Measurements from ENCODE around the gene GPR139.

The GPR139 gene

DNA sequence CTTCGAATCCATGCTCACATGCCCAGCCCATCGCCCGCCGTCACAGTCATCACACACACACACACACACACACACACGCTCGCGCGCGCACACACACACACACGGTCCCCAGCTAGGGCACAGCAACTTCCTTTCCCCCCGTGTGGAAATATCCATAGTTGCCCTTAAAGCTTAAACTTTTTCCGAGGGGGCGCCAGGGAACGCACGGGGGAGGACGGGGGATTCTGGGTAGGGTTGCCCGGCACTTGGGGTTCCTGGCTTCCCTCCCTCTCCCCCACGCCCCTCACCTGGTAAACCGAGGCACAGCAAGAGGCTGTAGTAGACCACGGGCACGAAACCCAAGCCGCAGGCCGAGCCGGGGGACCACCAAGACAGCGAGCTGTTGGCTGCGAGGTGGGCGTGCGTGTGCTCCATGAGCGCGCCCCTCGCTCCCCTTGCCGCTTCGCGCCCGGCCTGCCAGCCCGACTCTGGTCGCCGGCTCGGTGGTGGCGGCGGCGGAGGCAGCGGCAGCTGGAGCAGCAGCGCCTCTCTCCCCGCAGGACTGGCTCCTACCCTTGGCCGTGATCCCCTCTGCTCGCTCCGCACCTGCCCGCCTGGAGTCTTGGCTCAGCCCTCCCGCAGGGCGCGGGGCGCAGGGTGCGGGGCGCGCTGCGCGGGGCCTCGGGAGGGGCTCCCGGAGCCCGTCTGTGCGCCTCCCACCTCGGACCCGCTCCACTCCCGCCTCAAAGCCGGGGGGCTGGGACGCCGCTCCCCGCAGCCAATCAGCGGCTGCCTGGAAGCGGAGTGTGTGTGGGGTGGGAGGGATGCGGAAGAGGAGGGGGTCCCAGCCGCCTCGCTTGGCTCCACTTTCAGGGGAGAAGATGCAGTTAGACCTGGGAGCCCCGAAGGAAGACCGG lies at the start of gene GPR139:
GPR139 (minus strand) TSS at position 688 of the 896 bp plus-strand sequence; CDS start at position 414, 274 bp downstream.
- peak; percentile 55 for DNase-seq

DNA sequence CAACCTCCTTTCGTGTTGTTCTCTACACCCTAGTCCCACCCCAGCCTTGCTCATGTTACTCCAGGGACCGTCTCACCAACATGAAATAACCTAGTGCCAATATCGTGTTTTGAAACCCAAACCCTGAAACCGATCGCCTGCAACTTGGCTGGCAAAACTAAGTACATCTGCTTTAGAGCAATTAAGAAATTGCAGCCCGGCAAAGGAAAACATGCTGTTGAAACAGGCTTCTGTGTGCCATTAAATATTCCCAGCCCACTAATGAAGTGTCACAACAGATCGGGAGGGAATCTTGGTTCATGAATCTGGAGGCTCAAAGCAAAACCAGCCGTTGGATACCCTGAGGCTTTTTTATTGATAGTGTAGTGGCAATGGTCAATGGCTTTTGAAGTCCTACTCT lies 48.3 kb upstream of the GPR139 start:
- peak; percentile 18 for DNase-seq

DNA sequence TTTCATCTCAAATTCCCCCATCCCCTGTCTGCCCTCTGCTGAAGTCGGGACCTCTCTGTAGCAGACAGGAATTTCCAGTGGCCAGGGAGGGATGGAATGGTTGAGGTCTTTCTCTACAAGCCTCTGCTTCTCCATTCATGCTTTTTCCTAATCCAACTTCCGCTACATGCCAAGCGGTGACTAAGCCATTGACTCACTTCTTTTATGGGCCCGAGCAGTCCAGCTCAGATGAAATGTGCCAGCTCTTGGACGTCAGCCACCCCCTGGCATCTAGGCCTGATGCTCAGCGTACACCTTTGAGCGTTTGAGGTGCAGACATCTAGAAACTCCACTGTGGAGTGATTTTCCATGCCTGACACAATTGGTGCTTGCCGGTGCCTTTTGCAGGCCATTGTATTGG lies 40.7 kb upstream of the GPR139 start:
- DNase-seq = peak; percentile 42

GRCh38 chr16:20111143-20111542 lies 37.5 kb upstream of the GPR139 start:
- no peak for DNase-seq

- no peak for DNase-seq
Measured at GRCh38 chr16:20107083-20107482, 33.4 kb upstream of the GPR139 start.

GRCh38 chr16:20104563-20105183 lies 31.0 kb upstream of the GPR139 start:
- DNase-seq = no peak

DNA sequence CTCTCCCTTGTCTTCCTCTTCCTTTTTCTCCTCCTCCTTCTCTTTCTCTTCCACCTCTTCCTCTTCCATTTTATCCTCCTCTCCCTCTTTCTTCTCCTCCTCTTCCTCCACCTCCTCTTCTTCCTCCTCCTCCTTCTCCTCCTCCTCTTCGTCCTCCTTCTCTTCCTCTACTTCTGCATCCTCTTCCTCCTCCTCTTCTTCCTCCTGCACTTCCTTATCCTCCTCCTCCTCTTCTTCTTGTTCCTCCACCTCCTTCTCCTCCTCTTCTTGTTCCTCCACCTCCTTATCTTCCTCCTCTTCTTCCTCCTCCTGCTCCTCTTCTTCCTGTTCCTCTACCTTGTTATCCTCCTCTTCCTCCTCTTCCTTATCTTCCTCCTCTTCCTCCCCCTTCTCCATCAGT lies 28.8 kb upstream of the GPR139 start:
- DNase-seq = no peak

DNA sequence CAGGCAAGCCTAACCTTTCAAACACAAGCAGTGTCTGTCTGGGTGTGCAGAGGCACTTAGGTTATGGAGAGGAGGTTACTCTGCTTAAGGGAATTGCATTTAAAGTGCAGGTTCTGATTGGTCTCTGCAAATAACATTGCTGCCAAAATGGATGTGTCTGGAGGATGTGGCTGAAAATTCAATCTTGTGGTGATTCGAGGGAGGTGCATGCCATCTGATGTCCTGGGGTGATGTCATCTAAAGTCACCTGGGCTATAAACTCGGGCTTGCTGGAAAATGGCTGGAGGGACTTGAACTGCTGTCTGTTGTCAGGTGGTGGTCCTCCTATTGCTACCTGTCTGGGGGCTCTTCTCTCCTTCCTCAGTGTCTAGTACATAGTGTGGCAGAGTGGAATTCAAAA lies 28.3 kb upstream of the GPR139 start:
- DNase-seq = no peak

- DNase-seq = no peak
Measured at GRCh38 chr16:20099375-20099774, 25.7 kb upstream of the GPR139 start.

DNA sequence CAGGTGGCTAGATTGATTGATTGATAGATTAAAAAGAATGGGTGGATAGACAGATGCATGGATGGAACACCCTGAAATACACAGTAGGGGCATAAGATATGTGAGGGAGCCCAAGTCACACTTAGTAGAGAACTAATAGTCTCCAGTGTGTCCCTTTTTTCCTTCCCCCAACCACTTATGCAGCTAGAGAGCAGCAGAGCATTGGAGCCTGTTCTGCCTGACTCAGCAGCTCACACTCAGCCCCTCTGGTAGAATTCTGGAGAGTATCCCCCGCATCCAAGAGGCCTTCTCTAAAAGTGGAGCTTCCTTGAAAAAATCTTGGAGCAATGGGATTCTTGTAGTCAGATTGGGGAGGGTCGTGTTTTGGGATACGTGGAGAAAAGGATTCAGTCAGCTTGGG lies 20.5 kb upstream of the GPR139 start:
- no peak for DNase-seq

DNA sequence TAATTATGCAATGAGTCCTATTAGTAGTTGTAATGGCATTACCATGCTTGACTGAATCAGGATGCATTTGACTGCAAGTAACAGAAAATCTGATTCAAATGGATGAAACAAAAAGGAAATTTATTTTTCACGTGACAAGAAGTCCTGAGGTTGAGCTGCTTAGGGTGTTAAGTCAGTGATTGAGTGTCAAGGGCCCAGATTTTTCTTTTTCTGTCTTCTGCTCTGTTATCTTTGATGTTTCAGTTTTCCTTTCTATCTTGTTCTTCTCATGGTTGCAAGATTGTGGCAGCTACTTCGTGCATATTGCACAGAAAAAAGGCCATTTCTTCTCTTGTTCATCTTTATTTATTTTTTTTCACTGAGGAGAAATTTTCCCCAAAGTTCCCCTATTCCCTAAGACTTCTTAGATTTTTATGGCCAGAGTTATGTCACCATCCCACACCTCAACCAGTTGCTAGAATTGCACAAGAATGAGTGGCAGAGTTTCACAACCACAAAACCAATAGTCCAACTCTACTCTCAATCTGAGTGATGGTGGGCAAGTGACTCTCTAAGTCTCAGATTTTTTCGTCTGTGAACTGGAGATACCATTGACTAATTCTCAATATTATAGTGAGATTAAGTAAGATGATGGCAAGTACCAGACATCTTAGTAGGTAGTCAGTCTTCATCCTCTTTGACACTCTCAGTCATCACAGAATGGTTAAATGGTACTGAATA lies 15.7 kb upstream of the GPR139 start:
- DNase-seq = no peak

DNA sequence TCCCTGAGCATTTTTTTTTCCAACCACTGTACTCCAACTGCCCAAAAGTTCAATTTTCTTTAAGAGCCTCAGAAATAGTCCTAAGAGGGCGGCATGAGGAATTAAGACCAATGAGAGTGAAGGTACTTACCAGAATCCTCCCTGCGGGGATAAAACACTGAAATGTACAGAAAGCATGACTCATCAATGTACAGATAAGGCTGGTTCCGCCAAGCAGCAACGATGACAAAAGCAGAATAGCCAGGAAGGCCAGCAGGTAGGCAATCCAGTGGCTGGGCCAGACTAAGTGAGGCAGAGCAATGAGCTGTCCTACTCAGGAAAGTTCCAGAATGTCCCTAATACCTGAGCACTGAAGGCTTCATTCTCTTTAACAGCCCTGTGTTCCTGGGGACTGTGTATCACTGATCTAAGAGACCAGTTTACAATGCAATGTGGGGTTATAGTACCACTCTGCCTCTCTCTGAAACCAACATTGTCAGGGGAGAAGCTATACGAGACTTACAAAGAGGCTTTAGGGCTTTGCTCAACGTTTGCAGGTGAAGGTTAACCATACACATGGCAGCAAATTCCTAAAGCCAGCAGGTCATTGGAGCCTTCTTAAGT lies 11.0 kb upstream of the GPR139 start:
- DNase-seq = no peak

DNA sequence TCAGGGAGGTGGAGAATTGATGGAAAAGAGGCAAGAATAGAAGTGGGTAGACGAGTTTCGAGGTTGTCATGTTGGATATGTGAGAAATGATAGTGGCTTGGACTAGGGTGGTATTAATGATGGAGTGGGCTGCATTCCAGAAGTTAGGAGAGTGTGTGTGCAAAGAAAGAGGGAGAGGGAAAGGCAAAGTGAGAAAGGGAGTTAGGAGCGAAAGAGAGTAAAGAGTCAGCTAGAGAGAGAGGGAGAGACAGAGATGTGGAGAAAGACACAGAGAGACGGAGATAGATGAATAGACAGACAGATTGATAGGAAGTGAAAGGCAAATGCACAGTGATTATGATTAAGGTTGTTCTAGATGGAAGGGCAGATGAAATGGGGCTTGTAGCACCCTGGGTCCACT lies 5.4 kb upstream of the GPR139 start:
- DNase-seq = no peak

- no peak for DNase-seq
Measured at GRCh38 chr16:20075243-20075642, 1.6 kb upstream of the GPR139 start.

DNA sequence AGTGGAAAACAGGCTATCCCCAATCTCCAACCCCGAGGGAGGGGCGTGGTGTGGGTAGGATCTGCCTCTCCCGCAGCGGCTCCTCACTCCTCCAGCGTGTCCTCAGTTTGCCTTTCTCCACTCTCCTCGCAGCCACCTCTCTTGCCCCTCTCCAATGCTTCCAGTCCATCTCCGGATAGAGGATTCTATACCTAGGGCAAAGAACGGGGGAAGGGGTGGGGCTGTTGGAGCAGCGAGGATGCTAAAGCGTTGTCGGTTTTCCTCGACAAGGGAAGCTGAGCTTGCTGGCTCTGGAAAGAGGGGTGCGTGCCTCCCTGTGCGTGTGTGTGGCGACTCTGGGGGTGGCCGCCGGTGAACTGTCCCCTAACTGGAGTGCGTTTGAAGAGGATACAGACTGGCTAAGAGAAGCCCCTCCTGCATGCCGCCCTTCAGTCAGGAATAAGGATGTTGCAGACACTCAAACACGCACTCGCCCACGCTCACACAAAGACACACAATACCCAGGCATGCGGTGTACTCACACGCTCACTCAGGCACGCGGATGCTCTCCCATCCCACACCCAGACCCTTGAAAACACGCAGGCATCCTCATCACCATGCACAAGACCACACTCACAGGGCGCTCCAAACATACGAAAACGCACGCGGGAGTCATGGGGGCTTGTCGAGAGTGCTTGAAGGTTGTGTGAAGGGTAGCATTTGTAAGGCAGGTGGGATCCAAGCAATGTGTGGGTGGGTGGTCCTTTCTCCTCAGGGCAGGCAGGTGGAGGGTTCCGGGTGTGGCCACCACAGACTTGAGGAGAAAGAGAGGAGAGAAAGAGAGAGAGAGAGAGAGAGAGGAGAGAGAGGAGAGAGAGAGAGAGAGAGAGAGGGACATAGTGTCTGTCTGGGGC lies 655 bp upstream of the GPR139 start:
- DNase-seq = peak; percentile 48

GRCh38 chr16:20072874-20073202 lies 852 bp downstream of the GPR139 start:
- DNase-seq = no peak

GRCh38 chr16:20072146-20072873 lies 1.4 kb downstream of the GPR139 start:
- DNase-seq = no peak

GRCh38 chr16:20064931-20065330 lies 8.8 kb downstream of the GPR139 start:
- DNase-seq = no peak

DNA sequence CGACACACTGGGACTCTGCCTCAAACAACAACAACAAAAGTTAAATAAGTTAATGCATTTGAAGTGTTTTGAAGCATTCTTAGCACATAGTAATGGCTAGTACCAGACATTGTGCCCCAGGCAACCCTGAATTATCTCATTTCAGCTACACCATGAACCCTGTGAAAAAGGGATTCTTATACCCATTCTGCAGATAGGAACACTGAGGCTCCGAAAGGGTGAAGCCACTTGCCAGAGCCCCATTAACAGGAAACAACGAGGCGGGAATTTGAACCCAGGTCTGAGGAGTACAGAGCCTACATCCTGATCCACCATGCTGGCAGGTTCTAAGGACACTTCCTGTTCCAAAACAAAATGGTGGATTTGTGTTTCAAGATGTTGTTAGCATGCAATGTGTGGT lies 9.2 kb downstream of the GPR139 start:
- no peak for DNase-seq

DNA sequence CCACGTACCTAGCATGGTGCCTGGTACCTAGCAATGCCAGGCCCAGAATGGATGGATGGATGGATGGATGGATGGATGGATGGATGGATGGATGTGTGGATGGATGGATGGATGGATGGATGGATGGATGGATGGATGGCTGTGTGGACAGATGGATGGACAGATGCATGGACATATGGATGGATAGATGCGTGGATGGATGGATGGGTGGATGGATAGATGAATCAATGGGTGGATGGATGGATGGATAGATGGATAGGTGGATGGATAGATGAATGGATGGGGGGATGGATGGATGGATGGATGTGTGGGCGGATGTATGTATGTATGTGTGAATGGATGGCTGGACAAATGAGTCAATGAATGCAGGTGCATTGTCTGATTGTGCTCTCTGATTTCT lies 12.6 kb downstream of the GPR139 start:
- DNase-seq = no peak

- no peak for DNase-seq
Measured at GRCh38 chr16:20056436-20056835, 17.3 kb downstream of the GPR139 start.

- DNase-seq = no peak
Measured at GRCh38 chr16:20053336-20053735, 20.4 kb downstream of the GPR139 start.

Measured in NCI-H1092 treated with DMSO at 0.1 percent for 48 hours (cell line).